GM10266 (cell line): ENCODE results near the gene FGD1.

Experiments used
- DNase-seq: peaks from one replicate; pipeline ENCODE4 v3.0.0; 2012; ENCODE audit errors: extremely low spot score
- CTCF ChIP-seq: IDR thresholded peaks from 2 replicates; pipeline ENCODE4 v1.5.1; 2012; ENCODE audit warnings: mild to moderate bottlenecking, low read depth; ENCODE audit not compliant: control insufficient read depth, insufficient read depth; ENCODE audit errors: missing control alignments

Gene FGD1

DNA sequence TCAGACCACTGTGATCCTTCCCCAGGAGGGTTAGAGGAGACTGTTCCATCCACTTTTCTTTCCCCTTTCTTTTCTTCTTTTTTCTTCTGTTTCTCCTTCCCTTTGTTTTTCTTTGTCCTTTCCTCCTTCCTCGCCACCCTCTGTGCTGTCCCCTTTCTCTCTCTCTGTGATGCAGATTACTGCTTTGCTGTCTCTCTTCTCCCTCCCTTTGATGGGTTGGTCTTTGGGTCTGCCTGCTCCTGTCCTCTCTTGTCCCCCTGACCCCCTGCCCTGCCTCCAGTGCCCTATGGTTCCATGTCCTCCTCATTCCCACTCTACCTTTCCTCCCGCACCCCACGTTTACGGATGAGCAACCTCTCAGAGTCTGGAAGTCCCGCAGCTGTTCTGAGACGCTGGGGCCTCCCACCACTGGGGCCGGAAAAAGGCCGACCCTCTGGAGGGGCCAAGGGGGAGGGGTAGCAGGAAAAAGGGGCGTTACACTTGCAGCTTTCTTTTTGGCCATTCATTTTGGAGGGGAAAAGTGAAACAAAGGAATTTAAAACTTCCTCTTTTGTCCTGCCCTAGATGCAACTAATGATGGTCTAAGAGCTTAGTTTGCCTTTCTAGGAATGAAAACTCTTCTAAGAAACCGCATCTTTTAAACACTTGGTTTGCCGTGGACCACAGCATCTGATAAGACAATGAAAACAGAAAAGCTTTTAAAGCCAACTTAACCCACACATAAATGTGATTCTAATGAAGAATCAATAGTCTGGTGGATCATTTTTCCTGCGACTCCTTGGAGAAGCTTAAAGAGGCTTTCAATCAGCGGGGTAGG, 80.3 kb downstream of the FGD1 start:
- DNase-seq: no peak
- no peak for TF ChIP-seq CTCF

DNA sequence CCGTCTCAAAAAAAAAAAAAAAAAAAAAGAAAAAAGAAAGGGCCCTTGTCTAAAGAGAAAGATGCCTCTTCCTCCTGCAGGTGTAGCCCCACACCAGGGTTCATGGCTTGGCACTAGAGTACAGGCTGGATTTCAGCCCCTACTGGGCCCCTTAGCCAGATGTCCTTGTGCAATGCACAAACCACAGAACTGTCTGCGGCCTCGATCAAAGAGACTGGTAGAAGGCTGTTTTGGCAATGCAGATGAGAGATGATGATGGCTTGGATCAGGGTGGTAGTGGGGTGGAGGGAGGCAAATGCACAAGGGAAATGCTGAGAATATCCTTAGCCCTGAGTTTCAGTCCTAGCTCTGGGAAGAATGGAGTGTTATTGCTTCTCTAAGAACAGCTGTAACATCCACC, 82.3 kb downstream of the FGD1 start:
- no peak for DNase-seq

GRCh38 chrX:54411732-54412131, 84.3 kb downstream of the FGD1 start:
- no peak for TF ChIP-seq CTCF
- no peak for DNase-seq

More for the DNA sequence above, 82.3 kb downstream of the FGD1 start:
- TF ChIP-seq CTCF: no peak

GRCh38 chrX:54407266-54407665, 88.8 kb downstream of the FGD1 start:
- no peak for TF ChIP-seq CTCF
- no peak for DNase-seq

DNA sequence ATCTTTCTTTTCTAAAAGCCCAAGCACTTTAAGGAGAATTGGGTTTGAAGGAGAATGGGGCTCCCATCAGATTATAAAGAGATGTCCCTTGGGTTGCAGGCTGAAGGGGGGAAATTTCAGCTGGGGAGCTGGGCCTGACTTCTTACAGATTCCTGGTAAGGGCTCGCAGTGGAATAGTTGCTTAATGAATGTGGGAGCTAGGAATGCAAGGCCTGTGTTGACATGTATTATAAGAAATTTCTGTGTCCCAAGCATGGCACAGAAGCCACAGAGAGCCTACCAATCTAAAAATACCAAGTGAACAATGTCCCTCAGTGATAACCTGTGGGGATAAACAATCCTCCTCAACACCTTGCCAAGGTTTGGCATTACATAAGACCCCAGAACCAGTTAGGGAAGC, 98.9 kb downstream of the FGD1 start:
- no peak for DNase-seq
- TF ChIP-seq CTCF: no peak
